Tibial artery (tissue), 4 donors: ENCODE results near the gene REP15.
"Not testable (repeated sequence)": the region's sequence is repeated elsewhere in the genome, so short reads cannot be mapped to it uniquely, and the experiment has no call there.

Experiments used
- DNase-seq, 2 donors: peaks; one replicate each; pipeline ENCODE4 v3.0.0-alpha.2; 2019
- H3K27ac ChIP-seq, 2 donors: fragments of 200-600 bp; sonication (generic) in 1 of 2; 1 replicate in 1 of 2; 2 replicates in 1 of 2; pipeline ENCODE4 v1.5.1; 2018 to 2019; ENCODE audit warnings: mild to moderate bottlenecking in 1 of 2
- H3K27me3 ChIP-seq, 2 donors: fragments of 200-600 bp; sonication (generic) in 1 of 2; one replicate each; pipeline versions ENCODE4 v1.5.1 to v1.6.0; 2016 to 2019
- H3K36me3 ChIP-seq, 3 donors: fragments of 200-600 bp; sonication (generic) in 2 of 3; one replicate each; pipeline ENCODE4 v1.5.1; 2016 to 2019; ENCODE audit warnings: mild to moderate bottlenecking in 2 of 3
- H3K4me1 ChIP-seq, 4 donors: fragments of 200-600 bp; sonication (generic) in 2 of 4; 1 replicate in 3 of 4; 2 replicates in 1 of 4; pipeline ENCODE4 v1.5.1; 2016 to 2019
- H3K4me3 ChIP-seq, 2 donors: fragments of 200-600 bp; sonication (generic) in 1 of 2; 1 replicate in 1 of 2; 2 replicates in 1 of 2; pipeline ENCODE4 v1.5.1; 2018 to 2019; ENCODE audit warnings: mild to moderate bottlenecking in 2 of 2
- H3K9me3 ChIP-seq, 3 donors: fragments of 200-600 bp; sonication (generic) in 1 of 3; one replicate each; pipeline ENCODE4 v1.5.1; 2016 to 2019
- CTCF ChIP-seq, 2 experiments: fragments of 200-600 bp in 1 of 2; fragments of 450-650 bp in 1 of 2; IDR thresholded peaks; one replicate each; pipeline ENCODE4 v1.5.1; 2017 to 2019; ENCODE audit warnings: antibody characterized with exemption in 2 of 2, mild to moderate bottlenecking in 1 of 2, moderate library complexity in 1 of 2
- intact Hi-C: fragments of 100-400 bp; cut with DNase I; formaldehyde crosslinking; loops from one replicate; pipeline ENCODE4 v1.15.0; 2023; ENCODE audit warnings: low total_unique reads

REP15 gene

DNA sequence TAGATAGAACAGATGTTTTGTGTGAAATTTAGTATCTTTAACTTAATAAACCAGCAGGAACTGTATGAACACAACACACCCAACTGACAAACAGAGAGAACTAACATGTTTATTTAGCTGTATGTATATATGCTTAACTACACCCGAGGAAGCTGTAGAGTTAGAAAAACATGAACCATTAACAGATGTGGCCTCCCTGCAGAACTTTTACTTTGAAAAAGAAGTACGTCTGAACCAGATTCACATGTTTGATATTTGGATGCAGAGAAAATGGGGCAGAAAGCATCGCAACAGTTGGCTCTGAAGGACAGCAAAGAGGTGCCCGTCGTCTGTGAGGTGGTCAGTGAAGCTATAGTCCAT, at the start of gene REP15:
TSS of gene REP15 (plus strand) at position 155 of the 360 bp plus-strand sequence. CDS start at position 271, 116 bp downstream.
- intact Hi-C loops = no loop called here
- no peak within 1 kb of the TSS for H3K27ac ChIP-seq
- H3K4me1 ChIP-seq = no peaks in the 10 kb centered on the region
- H3K27me3 ChIP-seq = no peaks in the 10 kb centered on the region
- DNase-seq = no peak
- TF ChIP-seq CTCF (IDR thresholded peaks at IDR 0.05) = no peak
- H3K9me3 ChIP-seq = no peaks in the 10 kb centered on the region
- H3K4me3 ChIP-seq = no peak within 1 kb of the TSS
- H3K36me3 ChIP-seq = peaks cover 37 to 57% (median 52%) of the 10 kb centered on the region in 3 donors

GRCh38 chr12:27650011-27650410, 46.2 kb upstream of the REP15 start:
- Histone ChIP-seq H3K36me3 (peaks cover 4 to 31% (median 10%) of the 10 kb centered on the region in 3 donors), H3K9me3 (no peaks in the 10 kb centered on the region), H3K4me1 (no peaks in the 10 kb centered on the region), H3K4me3 (no peak overlapping the region), H3K27ac (no peak overlapping the region), H3K27me3 (no peaks in the 10 kb centered on the region)
- no peak for DNase-seq
- TF ChIP-seq CTCF (IDR thresholded peaks at IDR 0.05) = no peak
- intact Hi-C loops = loop anchor here (5.0 kb wide), 1 partner anchor 223 kb away; no protein-coding TSS in a partner anchor

- no peak overlapping the region for H3K27ac ChIP-seq
- peaks cover 4 to 27% (median 14%) of the 10 kb centered on the region in 3 donors for H3K36me3 ChIP-seq
- no peaks in the 10 kb centered on the region for H3K9me3 ChIP-seq
- no peak overlapping the region for H3K4me3 ChIP-seq
- DNase-seq = no peak
- no peak for TF ChIP-seq CTCF (IDR thresholded peaks at IDR 0.05)
- no peaks in the 10 kb centered on the region for H3K27me3 ChIP-seq
- intact Hi-C loops = loop anchor here (5.0 kb wide), 1 partner anchor 224 kb away; no protein-coding TSS in a partner anchor
- no peaks in the 10 kb centered on the region for H3K4me1 ChIP-seq
These were observed 45.0 kb upstream of the REP15 start for GRCh38 chr12:27651201-27651600.

DNA sequence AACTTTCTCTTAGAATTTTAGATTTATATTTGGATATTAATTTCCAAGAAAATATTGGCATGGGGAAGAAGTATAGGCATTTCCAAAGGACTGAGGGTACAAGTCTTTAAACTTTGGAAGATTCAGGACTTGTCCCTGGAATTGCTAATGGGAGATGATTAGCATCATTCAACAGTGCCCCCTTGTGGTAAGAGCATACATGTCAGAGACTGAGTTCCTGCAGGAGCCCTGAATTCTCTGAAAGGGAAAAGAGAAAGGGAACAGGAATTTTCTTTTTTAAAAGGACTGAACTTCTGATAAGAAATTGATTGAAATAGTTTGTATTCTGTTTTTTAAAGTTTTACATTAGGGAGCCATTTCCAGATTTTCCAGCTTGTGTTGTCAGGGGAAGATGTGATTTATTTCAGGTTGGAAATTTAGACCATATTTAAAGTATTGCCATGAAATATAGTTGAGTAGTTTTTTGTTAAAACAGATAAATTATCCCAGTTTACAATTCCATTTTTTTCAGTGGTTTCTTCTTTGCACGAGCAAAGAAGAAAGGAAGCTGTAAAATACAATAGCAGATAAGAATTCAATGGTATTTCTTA, 44.0 kb upstream of the REP15 start:
- Histone ChIP-seq H3K36me3 (peaks cover 4 to 27% (median 11%) of the 10 kb centered on the region in 3 donors), H3K27ac (no peak overlapping the region), H3K4me3 (no peak overlapping the region), H3K27me3 (no peaks in the 10 kb centered on the region), H3K9me3 (no peaks in the 10 kb centered on the region), H3K4me1 (no peaks in the 10 kb centered on the region)
- intact Hi-C loops = loop anchor here (5.0 kb wide), 1 partner anchor 225 kb away; no protein-coding TSS in a partner anchor
- DNase-seq = peak in 1 of 2 donors; percentile 46
- peak; percentile 83 to 85 for TF ChIP-seq CTCF (IDR thresholded peaks at IDR 0.05)

DNA sequence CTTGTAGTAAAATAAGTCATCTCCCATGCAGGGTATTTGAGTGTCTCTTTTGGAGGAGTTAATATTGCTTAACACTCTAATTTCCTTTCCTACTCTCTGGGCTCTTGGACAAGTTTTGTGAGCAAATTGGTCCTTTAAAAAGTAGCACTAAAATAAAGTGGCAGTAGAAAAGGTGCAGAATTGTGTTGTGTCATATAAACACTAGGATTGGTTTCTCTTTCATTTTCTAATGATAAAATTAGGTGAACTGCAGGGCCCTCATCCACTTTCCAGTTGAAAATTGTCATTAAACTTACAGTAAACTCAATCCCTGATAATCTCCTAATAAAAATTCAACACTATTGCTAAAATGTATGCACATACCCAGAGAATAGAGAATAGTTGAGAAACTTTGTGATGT, 42.6 kb upstream of the REP15 start:
- Histone ChIP-seq H3K27me3 (no peaks in the 10 kb centered on the region), H3K4me3 (no peak overlapping the region), H3K9me3 (no peaks in the 10 kb centered on the region), H3K27ac (no peak overlapping the region), H3K4me1 (no peaks in the 10 kb centered on the region), H3K36me3 (peaks cover 4 to 33% (median 7%) of the 10 kb centered on the region in 3 donors)
- intact Hi-C loops = loop anchor here (5.0 kb wide), 1 partner anchor 226 kb away; no protein-coding TSS in a partner anchor
- no peak for TF ChIP-seq CTCF (IDR thresholded peaks at IDR 0.05)
- DNase-seq = no peak

DNA sequence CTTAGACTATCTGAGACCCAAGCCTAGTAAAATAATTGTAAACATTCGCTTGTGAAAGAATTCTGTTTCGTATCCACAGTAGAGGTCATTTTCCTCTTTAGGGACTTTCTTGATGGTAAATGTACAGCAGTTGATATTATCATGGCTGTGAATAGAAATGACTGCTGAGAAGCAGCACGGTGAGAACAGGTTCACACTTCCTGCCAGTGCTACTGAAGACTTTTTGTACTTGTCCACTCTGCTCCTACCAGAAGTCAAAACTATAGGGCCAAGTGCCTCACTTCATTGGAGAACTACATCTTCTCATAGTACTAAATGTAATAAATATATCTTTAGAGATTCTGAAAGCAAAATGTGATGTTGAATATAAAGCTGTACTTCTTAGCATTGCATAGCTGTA, 40.8 kb upstream of the REP15 start:
- H3K9me3 ChIP-seq, H3K4me1 ChIP-seq, H3K27me3 ChIP-seq, H3K27ac ChIP-seq, H3K4me3 ChIP-seq, DNase-seq, intact Hi-C loops: not testable (repeated sequence)
- peaks cover 0 to 27% (median 8%) of the 10 kb centered on the region in 3 donors for H3K36me3 ChIP-seq
